OCI-LY1 (cell line): Measurements from ENCODE around the gene LRRC4B.
A peak's percentile ranks its signal among the peaks of the same experiment; 100 is the strongest.

Experiments
- H2AFZ ChIP-seq: fragments of 200-600 bp; sonication (generic), shearing (Covaris generic); 2 replicates; pipeline ENCODE4 v1.6.0; 2014; ENCODE audit warnings: antibody characterized with exemption, mild to moderate bottlenecking, low read length
- H3F3A ChIP-seq: fragments of 200-600 bp; sonication (generic), shearing (Covaris generic); 2 replicates; pipeline ENCODE4 v1.6.0; 2014; ENCODE audit warnings: mild to moderate bottlenecking, antibody characterized with exemption, low read length, moderate library complexity; ENCODE audit not compliant: insufficient read depth
- H3K27ac ChIP-seq: fragments of 200-600 bp; sonication (generic); 2 replicates; pipeline ENCODE4 v1.5.1; 2014; ENCODE audit warnings: low read length, mixed run types, mild to moderate bottlenecking, low read depth; ENCODE audit not compliant: poor library complexity, severe bottlenecking
- H3K27me3 ChIP-seq: fragments of 200-600 bp; sonication (generic); 2 replicates; pipeline ENCODE4 v1.6.0; 2014; ENCODE audit warnings: antibody characterized with exemption, mild to moderate bottlenecking, low read length, moderate library complexity; ENCODE audit not compliant: insufficient read depth
- H3K36me3 ChIP-seq: fragments of 200-600 bp; sonication (generic); 2 replicates; pipeline ENCODE4 v1.6.1; 2014; ENCODE audit warnings: mild to moderate bottlenecking, antibody characterized with exemption, low read length, moderate library complexity, mixed read lengths; ENCODE audit not compliant: insufficient read depth
- H3K4me1 ChIP-seq: fragments of 200-600 bp; sonication (generic); 2 replicates; pipeline ENCODE4 v1.5.1; 2014; ENCODE audit warnings: mild to moderate bottlenecking, low read length, moderate library complexity; ENCODE audit not compliant: insufficient read depth, severe bottlenecking
- H3K4me2 ChIP-seq: fragments of 200-600 bp; sonication (generic), shearing (Covaris generic); 2 replicates; pipeline ENCODE4 v1.6.1; 2014; ENCODE audit warnings: low read length
- H3K4me3 ChIP-seq: fragments of 200-600 bp; sonication (generic); 2 replicates; pipeline ENCODE4 v1.5.1; 2014; ENCODE audit warnings: low read length, low read depth, mild to moderate bottlenecking, mixed read lengths; ENCODE audit not compliant: poor library complexity, severe bottlenecking
- H3K79me2 ChIP-seq: fragments of 200-600 bp; shearing (Covaris generic); 2 replicates; pipeline ENCODE4 v1.6.1; 2016; ENCODE audit warnings: mixed run types, low read length, mixed read lengths; ENCODE audit not compliant: insufficient read depth
- H3K9ac ChIP-seq: fragments of 200-600 bp; sonication (generic), shearing (Covaris generic); 2 replicates; pipeline ENCODE4 v1.6.1; 2014; ENCODE audit warnings: mild to moderate bottlenecking, low read length, mixed read lengths
- H3K9me2 ChIP-seq: fragments of 200-600 bp; sonication (generic), shearing (Covaris generic); 2 replicates; pipeline ENCODE4 v1.6.1; 2014; ENCODE audit warnings: low read depth, mild to moderate bottlenecking, low read length, mixed read lengths
- H3K9me3 ChIP-seq: fragments of 200-600 bp; shearing (Covaris generic); 2 replicates; pipeline ENCODE4 v1.6.1; 2014; ENCODE audit warnings: low read length, mixed read lengths
- H4K20me1 ChIP-seq: fragments of 200-600 bp; sonication (generic), shearing (Covaris generic); 2 replicates; pipeline ENCODE4 v1.6.0; 2016; ENCODE audit warnings: mild to moderate bottlenecking, low read length; ENCODE audit not compliant: insufficient read depth
- EZH2 ChIP-seq: fragments of 200-600 bp; sonication (generic), shearing (Covaris generic); IDR thresholded peaks from 2 replicates; pipeline ENCODE4 v1.8.0; 2017; ENCODE audit warnings: borderline replicate concordance, mixed run types, mild to moderate bottlenecking, antibody characterized with exemption, low read length, moderate library complexity, mixed read lengths
- TF ChIP-seq, protein P1 (sequence below): fragments of 200-600 bp; sonication (generic), shearing (Covaris generic); IDR thresholded peaks from 2 replicates; pipeline ENCODE4 v1.5.1; 2017; ENCODE audit warnings: mild to moderate bottlenecking, antibody characterized with exemption, low read length, moderate library complexity, mixed read lengths

The LRRC4B gene

GRCh38 chr19:50478901-50479715 lies 89.1 kb downstream of the LRRC4B start:
- Histone ChIP-seq H3K27me3 (no peaks in the 10 kb centered on the region), H3F3A (no peaks in the 10 kb centered on the region), H3K79me2 (no peaks in the 10 kb centered on the region), H3K9me2 (no peaks in the 10 kb centered on the region), H3K4me1 (peaks cover 11% of the 10 kb centered on the region), H3K9ac (no peak overlapping the region), H3K27ac (no peak overlapping the region), H3K4me3 (no peak overlapping the region), H3K36me3 (peaks cover 62% of the 10 kb centered on the region), H3K4me2 (no peak overlapping the region), H3K9me3 (peaks cover 5% of the 10 kb centered on the region), H4K20me1 (no peaks in the 10 kb centered on the region), H2AFZ (no peak overlapping the region)
- TF ChIP-seq EZH2 = no peak
- TF ChIP-seq, protein P1, sequence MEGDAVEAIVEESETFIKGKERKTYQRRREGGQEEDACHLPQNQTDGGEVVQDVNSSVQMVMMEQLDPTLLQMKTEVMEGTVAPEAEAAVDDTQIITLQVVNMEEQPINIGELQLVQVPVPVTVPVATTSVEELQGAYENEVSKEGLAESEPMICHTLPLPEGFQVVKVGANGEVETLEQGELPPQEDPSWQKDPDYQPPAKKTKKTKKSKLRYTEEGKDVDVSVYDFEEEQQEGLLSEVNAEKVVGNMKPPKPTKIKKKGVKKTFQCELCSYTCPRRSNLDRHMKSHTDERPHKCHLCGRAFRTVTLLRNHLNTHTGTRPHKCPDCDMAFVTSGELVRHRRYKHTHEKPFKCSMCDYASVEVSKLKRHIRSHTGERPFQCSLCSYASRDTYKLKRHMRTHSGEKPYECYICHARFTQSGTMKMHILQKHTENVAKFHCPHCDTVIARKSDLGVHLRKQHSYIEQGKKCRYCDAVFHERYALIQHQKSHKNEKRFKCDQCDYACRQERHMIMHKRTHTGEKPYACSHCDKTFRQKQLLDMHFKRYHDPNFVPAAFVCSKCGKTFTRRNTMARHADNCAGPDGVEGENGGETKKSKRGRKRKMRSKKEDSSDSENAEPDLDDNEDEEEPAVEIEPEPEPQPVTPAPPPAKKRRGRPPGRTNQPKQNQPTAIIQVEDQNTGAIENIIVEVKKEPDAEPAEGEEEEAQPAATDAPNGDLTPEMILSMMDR = peak; percentile 62

GRCh38 chr19:50477751-50478515 lies 90.3 kb downstream of the LRRC4B start:
- Histone ChIP-seq H3K9ac (no peak overlapping the region), H3K27ac (no peak overlapping the region), H3K9me3 (peaks cover 5% of the 10 kb centered on the region), H3K9me2 (no peaks in the 10 kb centered on the region), H3K4me3 (peak overlapping the region; percentile 92), H3K4me2 (peak overlapping the region; percentile 71; the same call in 1 of the 2 replicates), H3K79me2 (no peaks in the 10 kb centered on the region), H3K27me3 (no peaks in the 10 kb centered on the region), H2AFZ (no peak overlapping the region), H3F3A (no peaks in the 10 kb centered on the region), H3K36me3 (peaks cover 51% of the 10 kb centered on the region), H4K20me1 (no peaks in the 10 kb centered on the region), H3K4me1 (peaks cover 11% of the 10 kb centered on the region)
- no peak for TF ChIP-seq EZH2
- TF ChIP-seq, protein P1 = no peak

DNA sequence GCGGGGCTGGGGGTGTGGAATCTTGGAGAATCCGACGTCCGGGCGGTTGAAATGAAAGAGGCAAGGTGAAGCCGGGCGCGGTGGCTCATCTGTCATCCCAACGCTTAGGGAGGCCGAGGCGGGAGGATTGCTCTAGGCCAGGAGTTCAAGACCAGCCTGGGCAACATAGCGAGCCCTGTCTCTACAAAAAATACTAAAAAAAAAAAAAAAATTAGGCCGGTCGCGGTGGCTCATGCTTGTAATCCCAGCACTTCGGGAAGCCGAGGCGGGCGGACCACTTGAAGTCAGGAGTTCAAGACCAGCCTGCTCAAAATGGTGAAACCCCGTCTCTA lies 91.4 kb downstream of the LRRC4B start:
- no peak for TF ChIP-seq EZH2
- TF ChIP-seq, protein P1 = no peak
- Histone ChIP-seq H3K9me2 (no peaks in the 10 kb centered on the region), H3K4me1 (peaks cover 11% of the 10 kb centered on the region), H3K4me3 (peak overlapping the region; percentile 92), H3F3A (no peaks in the 10 kb centered on the region), H4K20me1 (no peaks in the 10 kb centered on the region), H3K79me2 (no peaks in the 10 kb centered on the region), H3K9ac (peak overlapping the region; percentile 95), H3K4me2 (peak overlapping the region; percentile 71), H3K27me3 (no peaks in the 10 kb centered on the region), H3K36me3 (peaks cover 43% of the 10 kb centered on the region), H3K27ac (peak overlapping the region; percentile 70), H3K9me3 (peaks cover 5% of the 10 kb centered on the region), H2AFZ (no peak overlapping the region)
